HCT116 (cell line): ENCODE data around the gene PNMA3.

ENCODE experiments used
- EZH2 ChIP-seq: fragments of 200-600 bp; sonication (generic); IDR thresholded peaks from 2 replicates; pipeline ENCODE4 v1.6.1; 2017; ENCODE audit warnings: antibody characterized with exemption, mixed run types
- POLR2AphosphoS5 ChIP-seq: IDR thresholded peaks from 2 replicates; pipeline ENCODE4 v1.6.1; 2011; ENCODE audit warnings: mild to moderate bottlenecking, low read depth, low read length, moderate library complexity
- SIN3A ChIP-seq: IDR thresholded peaks from 2 replicates; pipeline ENCODE4 v1.6.1; 2012; ENCODE audit warnings: low read depth
- SP1 ChIP-seq: IDR thresholded peaks from 2 replicates; pipeline ENCODE4 v1.6.1; 2012; ENCODE audit warnings: low read depth
- TF ChIP-seq, protein P1 (sequence below), 3 experiments: fragments of 200-600 bp in 1 of 3; sonication (generic) in 1 of 3; IDR thresholded peaks in 2 of 3; conservative IDR thresholded peaks in 1 of 3; 2 replicates each; pipeline ENCODE4 v1.5.1; 2012 to 2017; ENCODE audit warnings: low read depth in 2 of 3, low read length in 2 of 3, antibody characterized with exemption in 1 of 3, borderline replicate concordance in 1 of 3, control low read depth in 1 of 3, mild to moderate bottlenecking in 1 of 3, mixed read lengths in 1 of 3, mixed run types in 1 of 3, moderate library complexity in 1 of 3; ENCODE audit not compliant: insufficient read depth in 1 of 3
- TF ChIP-seq, protein P2 (sequence below): IDR thresholded peaks from 2 replicates; pipeline ENCODE4 v1.6.1; 2012
- TF ChIP-seq, protein P3 (sequence below): IDR thresholded peaks from 2 replicates; pipeline ENCODE4 v1.6.1; 2012

DNA sequence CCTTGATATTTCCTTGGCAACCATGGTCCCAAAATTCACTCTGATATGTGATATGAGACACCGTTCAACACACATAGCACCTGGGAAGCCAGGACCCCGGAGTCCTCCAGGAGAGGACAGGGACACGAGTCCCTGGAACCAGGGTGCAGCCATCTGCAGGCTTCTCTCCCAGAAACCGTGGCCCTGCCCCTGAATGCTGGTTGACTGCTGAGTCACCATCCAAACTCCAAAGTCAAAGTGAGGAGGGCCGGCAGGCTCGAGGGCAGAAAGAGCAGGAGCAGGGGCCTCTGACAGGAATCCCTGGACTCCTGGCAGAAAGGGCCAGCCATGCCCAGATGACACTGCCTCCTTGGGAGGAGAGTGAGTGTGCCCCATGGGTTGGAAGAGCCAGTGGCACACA, 9.1 kb downstream of the PNMA3 start:
- TF ChIP-seq, protein P1, sequence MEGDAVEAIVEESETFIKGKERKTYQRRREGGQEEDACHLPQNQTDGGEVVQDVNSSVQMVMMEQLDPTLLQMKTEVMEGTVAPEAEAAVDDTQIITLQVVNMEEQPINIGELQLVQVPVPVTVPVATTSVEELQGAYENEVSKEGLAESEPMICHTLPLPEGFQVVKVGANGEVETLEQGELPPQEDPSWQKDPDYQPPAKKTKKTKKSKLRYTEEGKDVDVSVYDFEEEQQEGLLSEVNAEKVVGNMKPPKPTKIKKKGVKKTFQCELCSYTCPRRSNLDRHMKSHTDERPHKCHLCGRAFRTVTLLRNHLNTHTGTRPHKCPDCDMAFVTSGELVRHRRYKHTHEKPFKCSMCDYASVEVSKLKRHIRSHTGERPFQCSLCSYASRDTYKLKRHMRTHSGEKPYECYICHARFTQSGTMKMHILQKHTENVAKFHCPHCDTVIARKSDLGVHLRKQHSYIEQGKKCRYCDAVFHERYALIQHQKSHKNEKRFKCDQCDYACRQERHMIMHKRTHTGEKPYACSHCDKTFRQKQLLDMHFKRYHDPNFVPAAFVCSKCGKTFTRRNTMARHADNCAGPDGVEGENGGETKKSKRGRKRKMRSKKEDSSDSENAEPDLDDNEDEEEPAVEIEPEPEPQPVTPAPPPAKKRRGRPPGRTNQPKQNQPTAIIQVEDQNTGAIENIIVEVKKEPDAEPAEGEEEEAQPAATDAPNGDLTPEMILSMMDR (IDR thresholded peaks at IDR 0.05 in 2 of 3, conservative IDR thresholded peaks at IDR 0.05 in 1 of 3; ENCODE audit: borderline replicate concordance in 1 of 3, insufficient read depth in 1 of 3, low read depth in 2 of 3, low read length in 2 of 3) = no peak
- TF ChIP-seq POLR2AphosphoS5 (no peak), SIN3A (no peak), EZH2 (no peak), SP1 (no peak)
- TF ChIP-seq, protein P2, sequence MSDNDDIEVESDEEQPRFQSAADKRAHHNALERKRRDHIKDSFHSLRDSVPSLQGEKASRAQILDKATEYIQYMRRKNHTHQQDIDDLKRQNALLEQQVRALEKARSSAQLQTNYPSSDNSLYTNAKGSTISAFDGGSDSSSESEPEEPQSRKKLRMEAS = no peak
- TF ChIP-seq, protein P3, sequence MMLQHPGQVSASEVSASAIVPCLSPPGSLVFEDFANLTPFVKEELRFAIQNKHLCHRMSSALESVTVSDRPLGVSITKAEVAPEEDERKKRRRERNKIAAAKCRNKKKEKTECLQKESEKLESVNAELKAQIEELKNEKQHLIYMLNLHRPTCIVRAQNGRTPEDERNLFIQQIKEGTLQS = no peak
